T-helper 1 cell treated with Interleukin-12 subunit alpha and Interleukin-12 subunit beta and Interleukin-4 antibody, amounts not matched to agents 30 μg/mL and 1 μg/mL, for 36 hours (primary cell): ENCODE data around the gene TMEM74B.

Source experiments
- H3K27ac Mint-ChIP-seq: one replicate; pipeline ENCODE4 v1.8.0; 2021; ENCODE audit warnings: mild to moderate bottlenecking, mixed read lengths
- H3K27me3 Mint-ChIP-seq: one replicate; pipeline ENCODE4 v1.8.0; 2021; ENCODE audit warnings: low read depth, mixed read lengths
- H3K36me3 Mint-ChIP-seq: one replicate; pipeline ENCODE4 v1.8.0; 2021; ENCODE audit warnings: low read depth, mixed read lengths
- H3K4me1 Mint-ChIP-seq: one replicate; pipeline ENCODE4 v1.8.0; 2021; ENCODE audit warnings: low read depth, mixed read lengths
- H3K4me3 Mint-ChIP-seq: one replicate; pipeline ENCODE4 v1.8.0; 2021; ENCODE audit warnings: mild to moderate bottlenecking, moderate library complexity, mixed read lengths
- H3K9me3 Mint-ChIP-seq: one replicate; pipeline ENCODE4 v1.8.0; 2021; ENCODE audit warnings: mixed read lengths

TMEM74B gene

GRCh38 chr20:1177680-1178079 lies 7.1 kb downstream of the TMEM74B start:
- H3K27ac Mint-ChIP-seq: no peak overlapping the region
- H3K27me3 Mint-ChIP-seq: no peaks in the 10 kb centered on the region
- H3K36me3 Mint-ChIP-seq: peaks cover 9% of the 10 kb centered on the region
- H3K4me3 Mint-ChIP-seq: no peak overlapping the region
- no peaks in the 10 kb centered on the region for H3K9me3 Mint-ChIP-seq
- H3K4me1 Mint-ChIP-seq: no peaks in the 10 kb centered on the region

- H3K9me3 Mint-ChIP-seq: no peaks in the 10 kb centered on the region
- H3K4me1 Mint-ChIP-seq: no peaks in the 10 kb centered on the region
- H3K4me3 Mint-ChIP-seq: no peak overlapping the region
- peaks cover 24% of the 10 kb centered on the region for H3K36me3 Mint-ChIP-seq
- H3K27me3 Mint-ChIP-seq: no peaks in the 10 kb centered on the region
- no peak overlapping the region for H3K27ac Mint-ChIP-seq
These were observed 10.0 kb downstream of the TMEM74B start for GRCh38 chr20:1174787-1175186.

- Mint-ChIP-seq H3K36me3 (peaks cover 30% of the 10 kb centered on the region), H3K27ac (no peak overlapping the region), H3K4me1 (no peaks in the 10 kb centered on the region), H3K4me3 (no peak overlapping the region), H3K9me3 (no peaks in the 10 kb centered on the region), H3K27me3 (no peaks in the 10 kb centered on the region)
These were observed 11.1 kb downstream of the TMEM74B start for GRCh38 chr20:1173698-1174097.

GRCh38 chr20:1171461-1172093 lies 13.2 kb downstream of the TMEM74B start:
- Mint-ChIP-seq H3K36me3 (peaks cover 48% of the 10 kb centered on the region), H3K27ac (no peak overlapping the region), H3K4me1 (no peaks in the 10 kb centered on the region), H3K27me3 (no peaks in the 10 kb centered on the region), H3K4me3 (no peak overlapping the region), H3K9me3 (no peaks in the 10 kb centered on the region)

GRCh38 chr20:1169224-1169623 lies 15.6 kb downstream of the TMEM74B start:
- Mint-ChIP-seq H3K4me1 (no peaks in the 10 kb centered on the region), H3K27ac (no peak overlapping the region), H3K27me3 (no peaks in the 10 kb centered on the region), H3K4me3 (no peak overlapping the region), H3K9me3 (no peaks in the 10 kb centered on the region), H3K36me3 (peaks cover 63% of the 10 kb centered on the region)

GRCh38 chr20:1166948-1167720 lies 17.6 kb downstream of the TMEM74B start:
- peaks cover 66% of the 10 kb centered on the region for H3K36me3 Mint-ChIP-seq
- H3K27me3 Mint-ChIP-seq: no peaks in the 10 kb centered on the region
- no peak overlapping the region for H3K4me3 Mint-ChIP-seq
- no peak overlapping the region for H3K27ac Mint-ChIP-seq
- no peaks in the 10 kb centered on the region for H3K4me1 Mint-ChIP-seq
- no peaks in the 10 kb centered on the region for H3K9me3 Mint-ChIP-seq

GRCh38 chr20:1165941-1166340 lies 18.8 kb downstream of the TMEM74B start:
- Mint-ChIP-seq H3K4me3 (no peak overlapping the region), H3K27me3 (no peaks in the 10 kb centered on the region), H3K36me3 (peaks cover 63% of the 10 kb centered on the region), H3K27ac (no peak overlapping the region), H3K4me1 (no peaks in the 10 kb centered on the region), H3K9me3 (no peaks in the 10 kb centered on the region)

- Mint-ChIP-seq H3K27ac (no peak overlapping the region), H3K27me3 (no peaks in the 10 kb centered on the region), H3K4me1 (no peaks in the 10 kb centered on the region), H3K9me3 (no peaks in the 10 kb centered on the region), H3K4me3 (no peak overlapping the region), H3K36me3 (peaks cover 66% of the 10 kb centered on the region)
These were observed 19.3 kb downstream of the TMEM74B start for GRCh38 chr20:1165521-1165920.

GRCh38 chr20:1164871-1165270 lies 19.9 kb downstream of the TMEM74B start:
- no peaks in the 10 kb centered on the region for H3K4me1 Mint-ChIP-seq
- no peaks in the 10 kb centered on the region for H3K27me3 Mint-ChIP-seq
- H3K36me3 Mint-ChIP-seq: peaks cover 62% of the 10 kb centered on the region
- H3K9me3 Mint-ChIP-seq: no peaks in the 10 kb centered on the region
- H3K27ac Mint-ChIP-seq: no peak overlapping the region
- H3K4me3 Mint-ChIP-seq: no peak overlapping the region

- Mint-ChIP-seq H3K4me3 (no peak overlapping the region), H3K36me3 (peaks cover 55% of the 10 kb centered on the region), H3K9me3 (no peaks in the 10 kb centered on the region), H3K4me1 (no peaks in the 10 kb centered on the region), H3K27ac (no peak overlapping the region), H3K27me3 (no peaks in the 10 kb centered on the region)
These were observed 21.1 kb downstream of the TMEM74B start for GRCh38 chr20:1163653-1164052.

GRCh38 chr20:1163105-1163504 lies 21.7 kb downstream of the TMEM74B start:
- H3K4me1 Mint-ChIP-seq: no peaks in the 10 kb centered on the region
- no peaks in the 10 kb centered on the region for H3K9me3 Mint-ChIP-seq
- H3K4me3 Mint-ChIP-seq: no peak overlapping the region
- H3K27me3 Mint-ChIP-seq: no peaks in the 10 kb centered on the region
- peaks cover 52% of the 10 kb centered on the region for H3K36me3 Mint-ChIP-seq
- no peak overlapping the region for H3K27ac Mint-ChIP-seq

- H3K27me3 Mint-ChIP-seq: no peaks in the 10 kb centered on the region
- H3K27ac Mint-ChIP-seq: no peak overlapping the region
- no peaks in the 10 kb centered on the region for H3K9me3 Mint-ChIP-seq
- H3K4me3 Mint-ChIP-seq: no peak overlapping the region
- H3K36me3 Mint-ChIP-seq: peaks cover 42% of the 10 kb centered on the region
- H3K4me1 Mint-ChIP-seq: peaks cover 1% of the 10 kb centered on the region
These were observed 23.8 kb downstream of the TMEM74B start for GRCh38 chr20:1160991-1161390.

- no peak overlapping the region for H3K27ac Mint-ChIP-seq
These were observed 24.3 kb downstream of the TMEM74B start for GRCh38 chr20:1160496-1160895.

GRCh38 chr20:1155342-1155741 lies 29.4 kb downstream of the TMEM74B start:
- Mint-ChIP-seq H3K9me3 (no peaks in the 10 kb centered on the region), H3K36me3 (peaks cover 42% of the 10 kb centered on the region), H3K27ac (no peak overlapping the region), H3K4me3 (no peak overlapping the region), H3K4me1 (peaks cover 12% of the 10 kb centered on the region), H3K27me3 (no peaks in the 10 kb centered on the region)

More at GRCh38 chr20:1160496-1160895, 24.3 kb downstream of the TMEM74B start:
- Mint-ChIP-seq H3K36me3 (peaks cover 41% of the 10 kb centered on the region), H3K4me3 (no peak overlapping the region), H3K27me3 (no peaks in the 10 kb centered on the region), H3K9me3 (no peaks in the 10 kb centered on the region), H3K4me1 (peaks cover 1% of the 10 kb centered on the region)

GRCh38 chr20:1154691-1155090 lies 30.1 kb downstream of the TMEM74B start:
- no peaks in the 10 kb centered on the region for H3K27me3 Mint-ChIP-seq
- H3K36me3 Mint-ChIP-seq: peaks cover 42% of the 10 kb centered on the region
- H3K27ac Mint-ChIP-seq: peak overlapping the region; percentile 13
- H3K9me3 Mint-ChIP-seq: no peaks in the 10 kb centered on the region
- H3K4me1 Mint-ChIP-seq: peaks cover 14% of the 10 kb centered on the region
- no peak overlapping the region for H3K4me3 Mint-ChIP-seq
